GM06990 (cell line): ENCODE data around the gene RUNDC1.

Experiments
- DNase-seq: peaks from one replicate; pipeline ENCODE4 v3.0.0-alpha.2; 2011; ENCODE audit not compliant: insufficient read length; ENCODE audit errors: extremely low read depth
- H3K27me3 ChIP-seq: replicated peaks from 2 replicates; pipeline ENCODE4 v1.6.0; 2011; ENCODE audit warnings: low read length; ENCODE audit not compliant: control insufficient read depth, insufficient read depth
- H3K36me3 ChIP-seq: 2 replicates; pipeline ENCODE4 v1.5.1; 2011; ENCODE audit warnings: low read length; ENCODE audit not compliant: control insufficient read depth, insufficient read depth
- H3K4me3 ChIP-seq: replicated peaks from 2 replicates; pipeline ENCODE4 v1.5.1; 2011; ENCODE audit warnings: low read depth, mild to moderate bottlenecking, control low read depth, low read length
- CTCF ChIP-seq: IDR thresholded peaks from 2 replicates; pipeline ENCODE4 v1.5.1; 2011; ENCODE audit warnings: low read length, control low read depth, mild to moderate bottlenecking, inconsistent platforms; ENCODE audit not compliant: insufficient read depth, poor library complexity, severe bottlenecking

Gene RUNDC1

GRCh38 chr17:43042025-43042628 is 61.8 kb downstream of the RUNDC1 start:
- Histone ChIP-seq H3K27me3 (no peaks in the 10 kb centered on the region), H3K4me3 (no peak overlapping the region), H3K36me3 (peaks cover 5% of the 10 kb centered on the region)
- DNase-seq = no peak
- TF ChIP-seq CTCF = no peak
